DMS53 treated with DMSO at 0.1 percent for 48 hours (cell line): Measurements from ENCODE around the gene AQP2.

ENCODE experiments used
- DNase-seq: peaks from one replicate; lab custom pipeline; 2025; ENCODE audit not compliant: unreplicated experiment; lab: John Stamatoyannopoulos, UW

AQP2 gene

DNA sequence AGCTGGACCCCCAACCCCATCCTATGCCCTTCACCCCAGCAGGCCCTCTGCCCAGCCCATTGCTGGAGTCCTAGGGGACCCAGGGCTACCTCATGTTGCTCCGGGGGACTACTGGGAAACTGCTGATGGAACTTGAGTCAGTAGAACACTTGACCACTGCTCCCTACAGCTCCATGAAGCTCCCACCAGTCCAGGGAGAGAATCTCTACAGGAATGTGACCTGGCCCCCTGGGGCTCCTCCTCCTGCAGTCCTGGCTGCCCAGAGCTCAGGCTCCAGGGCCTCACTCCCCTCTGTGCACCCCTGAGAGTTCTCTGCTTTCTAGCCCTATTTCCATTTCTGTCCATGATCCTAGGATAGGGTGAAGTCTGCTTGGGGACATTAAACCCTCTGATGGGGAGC is 10.8 kb upstream of the AQP2 start:
- DNase-seq = no peak

DNA sequence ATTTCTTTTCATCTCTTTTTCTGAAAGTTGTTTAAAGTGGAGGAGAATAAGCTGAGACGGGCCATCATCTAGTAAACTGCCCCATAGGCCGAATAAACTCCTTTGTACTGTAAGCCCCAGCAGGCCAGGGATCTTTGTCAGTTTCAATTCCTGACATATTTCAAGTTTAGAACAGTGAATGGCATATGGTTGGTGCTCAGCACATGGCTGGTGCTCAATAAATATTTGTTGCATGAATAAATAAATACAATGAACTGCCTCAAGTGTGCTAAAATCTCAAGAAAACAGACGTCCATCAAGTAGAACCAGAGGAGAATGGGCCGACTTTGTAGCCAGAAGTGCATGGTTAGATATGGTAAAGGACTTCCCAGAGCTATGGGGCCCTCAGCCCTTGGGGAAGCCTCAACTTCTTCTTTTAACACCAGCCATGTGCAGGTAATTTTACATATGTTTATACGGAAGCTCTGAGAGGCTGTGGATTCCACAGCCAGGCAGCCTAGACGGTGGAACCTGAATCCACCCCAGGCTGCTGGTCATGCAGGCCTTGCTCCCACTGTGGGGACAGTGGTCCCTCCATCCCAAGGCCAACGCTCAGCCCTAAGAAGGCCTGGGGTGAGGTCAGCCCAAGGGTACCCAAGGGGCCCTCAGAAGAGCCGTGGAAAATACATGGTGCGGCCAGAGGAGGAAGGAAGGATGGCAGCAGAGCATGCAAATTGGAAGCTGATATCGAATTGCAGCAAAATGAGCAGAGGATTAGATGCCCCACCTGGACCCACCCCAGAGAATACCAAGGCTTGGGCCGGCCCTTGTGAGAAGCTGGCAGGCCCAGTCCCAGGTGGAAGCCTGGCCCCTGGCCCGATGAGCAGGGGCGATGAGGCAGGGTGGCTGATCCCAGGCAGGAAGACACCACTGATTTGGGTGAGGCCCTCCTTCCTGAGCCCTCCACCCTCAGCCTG is 8.7 kb upstream of the AQP2 start:
- DNase-seq = no peak

- no peak for DNase-seq
Observed at GRCh38 chr12:49942512-49942893, 8.0 kb upstream of the AQP2 start.

DNA sequence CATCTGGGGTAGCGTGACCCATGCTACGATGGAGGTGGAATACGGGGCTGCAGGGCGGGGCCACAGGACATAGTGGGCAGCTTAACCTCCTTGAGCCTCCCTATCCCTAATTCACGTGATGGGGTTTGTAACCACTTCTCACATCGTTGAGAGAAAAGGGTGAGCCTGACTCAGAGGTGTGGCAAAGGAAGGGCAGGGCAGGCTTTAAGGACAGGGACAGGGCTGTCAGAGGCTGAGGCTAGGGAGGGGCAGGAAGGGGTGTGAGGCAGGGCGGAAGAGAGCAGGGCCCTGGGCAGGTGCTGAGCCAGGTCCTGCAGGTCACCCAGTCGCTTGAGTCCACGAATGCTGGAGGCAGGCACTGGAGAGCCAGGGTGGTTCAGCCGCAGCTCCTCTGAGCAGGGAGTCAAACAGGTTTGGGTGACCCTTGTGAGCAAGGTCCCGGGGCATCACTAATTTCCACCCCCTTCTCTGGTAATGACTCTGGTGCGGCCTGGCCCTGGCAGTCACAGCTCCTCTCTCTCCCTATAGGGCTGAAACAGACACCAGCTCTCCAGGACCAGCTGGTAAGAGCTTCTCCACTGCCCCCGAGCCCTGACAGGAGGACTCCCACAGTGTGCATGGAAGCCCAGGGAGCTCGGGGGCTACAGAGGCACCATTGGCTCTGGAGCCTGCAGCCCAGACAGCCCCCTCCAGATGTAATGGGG is 7.5 kb upstream of the AQP2 start:
- DNase-seq = no peak

DNA sequence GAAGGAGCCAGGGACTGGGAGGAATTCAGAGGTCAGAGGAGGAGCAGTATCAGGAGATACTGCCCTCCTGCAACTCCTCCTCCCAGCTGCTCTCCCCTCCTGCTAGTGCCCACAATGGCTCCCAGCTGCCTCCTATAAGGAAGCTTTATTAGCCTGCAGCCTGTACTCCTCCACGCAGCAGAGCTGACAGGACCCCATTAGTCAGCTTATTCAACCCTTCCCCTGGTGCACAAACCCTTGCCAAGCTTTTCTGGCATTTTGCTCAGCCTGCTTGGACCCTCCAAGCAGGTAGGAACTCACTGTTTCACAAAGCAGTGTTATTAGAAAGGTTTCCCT is 6.9 kb upstream of the AQP2 start:
- no peak for DNase-seq

DNA sequence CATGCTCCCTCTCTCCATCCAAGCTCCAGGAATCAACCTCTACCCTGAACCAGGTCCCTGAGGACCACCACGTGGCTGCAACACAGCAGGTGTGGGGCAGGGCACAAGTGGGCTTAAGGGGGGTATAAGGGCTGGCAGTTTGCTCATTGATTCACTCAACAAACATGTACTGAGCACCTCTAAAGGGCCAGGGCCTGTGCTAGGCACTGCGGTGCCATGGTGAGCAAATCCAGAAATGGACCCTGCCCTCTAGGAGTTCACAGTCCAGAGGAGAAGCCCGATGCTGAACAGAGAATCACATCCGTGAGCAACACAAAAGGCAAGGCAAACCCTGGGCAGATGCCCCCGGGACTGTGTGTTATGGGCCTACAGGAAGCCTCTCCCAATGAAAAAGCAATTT is 6.5 kb upstream of the AQP2 start:
- DNase-seq = no peak

- DNase-seq = no peak
Observed at GRCh38 chr12:49944718-49945117, 5.8 kb upstream of the AQP2 start.

DNA sequence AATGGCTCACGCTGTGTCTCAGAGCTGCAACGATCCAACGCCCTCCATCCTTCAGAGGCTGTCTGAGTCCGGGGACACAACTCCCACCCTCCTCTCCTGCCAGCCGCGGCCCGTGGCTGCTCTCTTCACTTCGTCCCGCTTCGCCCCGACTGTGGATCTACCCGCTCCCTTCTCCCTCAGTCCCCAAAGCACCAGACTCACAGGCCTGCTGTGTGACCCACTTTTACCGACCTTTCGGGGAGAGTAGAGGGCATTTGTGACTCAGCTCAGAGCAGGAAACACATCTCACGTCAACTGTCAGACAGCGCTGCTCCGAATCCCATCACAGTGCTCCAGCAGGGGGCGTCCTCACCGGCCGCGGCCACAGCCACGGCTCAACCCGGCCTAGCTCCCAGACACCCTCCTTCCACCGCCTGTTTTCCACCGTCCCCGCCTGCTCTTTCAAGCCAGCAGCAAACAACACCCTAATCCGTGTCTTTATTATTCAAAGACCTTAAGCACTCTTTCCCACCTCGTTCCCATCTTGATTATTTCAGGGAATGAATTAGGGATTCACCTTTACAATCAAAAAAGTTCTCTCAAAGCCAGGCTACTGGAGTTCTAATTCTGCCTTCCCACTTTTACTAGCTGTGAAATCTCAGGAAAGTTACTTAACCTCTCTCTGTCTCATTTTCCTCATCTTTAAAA is 5.0 kb upstream of the AQP2 start:
- peak; percentile 68 for DNase-seq

DNA sequence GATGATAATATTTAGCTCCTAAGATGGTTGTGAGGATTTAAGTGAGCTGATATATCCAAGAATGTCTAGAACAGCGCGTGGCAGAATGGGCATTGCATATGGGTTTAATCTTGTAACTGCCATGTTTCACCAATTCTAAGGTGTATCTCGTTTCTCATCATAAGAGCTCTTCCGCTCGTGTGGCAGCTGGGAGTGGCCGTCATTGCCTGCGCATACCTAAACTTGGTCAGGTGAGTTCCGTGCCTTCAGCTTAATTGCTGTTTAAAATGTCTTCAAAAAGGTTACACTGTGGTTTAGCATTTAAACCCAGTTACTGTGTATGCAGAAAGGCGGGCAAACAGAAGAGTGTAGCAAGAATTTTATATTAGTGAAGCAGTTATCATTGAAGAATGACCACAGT is 4.5 kb upstream of the AQP2 start:
- DNase-seq = no peak

- no peak for DNase-seq
Observed at GRCh38 chr12:49946497-49946896, 4.0 kb upstream of the AQP2 start.

DNA sequence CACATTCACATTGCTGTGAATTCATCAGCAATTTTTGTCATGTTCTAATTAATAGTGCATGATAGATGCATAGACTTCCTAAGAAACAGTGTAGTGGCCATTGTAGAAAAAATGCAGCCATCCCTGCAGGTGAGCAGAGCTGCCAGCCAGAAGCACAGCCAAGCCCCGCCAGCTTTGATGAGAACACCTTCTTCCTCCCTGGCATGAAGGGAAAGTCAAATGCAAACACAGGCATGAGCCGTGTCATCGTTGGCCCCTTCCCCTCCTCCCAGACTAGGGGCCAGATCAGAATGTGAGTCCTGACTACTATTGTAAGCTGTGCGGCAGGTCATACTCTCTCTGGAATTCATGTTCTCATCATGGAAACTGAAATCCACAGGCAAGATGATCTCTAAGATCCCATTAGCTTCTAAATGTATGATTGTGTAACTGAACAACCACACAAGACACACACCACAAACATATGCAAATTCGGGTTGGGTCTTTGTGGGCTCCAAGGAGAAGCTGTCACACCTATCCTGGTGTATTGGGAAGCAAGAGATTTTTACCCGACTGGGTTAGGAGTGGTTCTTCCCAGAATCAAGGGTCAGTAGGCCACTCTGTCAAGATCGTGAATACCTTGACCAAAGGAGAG is 2.8 kb upstream of the AQP2 start:
- DNase-seq = no peak

DNA sequence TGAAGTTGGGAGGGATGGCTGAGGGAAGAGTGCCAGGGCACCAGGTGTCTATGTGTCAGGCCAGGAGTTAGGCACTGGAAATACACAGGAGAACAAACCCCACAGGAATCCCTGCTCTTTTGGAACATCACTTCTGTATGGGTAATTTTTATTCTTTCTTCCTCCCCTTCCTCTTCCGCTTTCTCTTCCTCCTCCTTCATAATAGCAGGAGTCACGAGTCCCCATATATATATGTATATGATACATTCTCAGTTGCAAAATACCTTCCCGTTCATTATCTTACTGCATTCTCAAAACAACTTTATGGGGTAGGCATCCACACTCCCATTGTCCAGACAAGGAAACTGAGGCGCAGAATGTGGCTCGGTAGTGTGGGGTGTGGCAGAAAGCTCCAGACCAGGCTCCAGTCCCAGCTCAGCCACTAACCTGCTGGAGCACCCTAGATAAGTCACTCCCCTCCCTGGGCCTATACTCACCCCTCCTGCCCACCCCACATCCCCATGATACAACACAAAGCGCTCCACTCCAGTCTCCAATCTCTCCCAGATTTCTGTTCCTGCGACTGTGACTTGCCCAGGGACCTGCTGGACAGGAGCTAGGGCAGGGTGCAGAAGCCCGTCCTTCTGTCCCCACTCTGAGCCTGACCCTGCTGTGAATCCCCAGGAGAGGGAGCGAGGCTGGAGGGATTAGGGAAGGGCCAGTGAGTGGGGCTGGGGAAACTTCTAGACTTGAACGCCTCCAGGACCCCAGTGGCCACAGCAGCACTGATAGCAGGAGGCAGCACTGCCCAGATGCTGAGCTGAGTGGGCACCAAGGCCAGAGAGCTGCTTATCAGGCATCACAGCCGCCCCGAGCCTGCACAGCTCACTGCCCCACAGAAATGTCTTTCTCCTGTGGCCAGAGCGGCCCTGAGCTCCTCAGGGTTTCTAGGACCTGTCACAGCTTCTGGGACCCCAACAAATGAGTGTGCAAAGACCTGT is 1.4 kb upstream of the AQP2 start:
- DNase-seq = no peak

GRCh38 chr12:49949866-49950265 is 671 bp upstream of the AQP2 start:
- no peak for DNase-seq

GRCh38 chr12:49951411-49952240 is 1.1 kb downstream of the AQP2 start:
- no peak for DNase-seq

DNA sequence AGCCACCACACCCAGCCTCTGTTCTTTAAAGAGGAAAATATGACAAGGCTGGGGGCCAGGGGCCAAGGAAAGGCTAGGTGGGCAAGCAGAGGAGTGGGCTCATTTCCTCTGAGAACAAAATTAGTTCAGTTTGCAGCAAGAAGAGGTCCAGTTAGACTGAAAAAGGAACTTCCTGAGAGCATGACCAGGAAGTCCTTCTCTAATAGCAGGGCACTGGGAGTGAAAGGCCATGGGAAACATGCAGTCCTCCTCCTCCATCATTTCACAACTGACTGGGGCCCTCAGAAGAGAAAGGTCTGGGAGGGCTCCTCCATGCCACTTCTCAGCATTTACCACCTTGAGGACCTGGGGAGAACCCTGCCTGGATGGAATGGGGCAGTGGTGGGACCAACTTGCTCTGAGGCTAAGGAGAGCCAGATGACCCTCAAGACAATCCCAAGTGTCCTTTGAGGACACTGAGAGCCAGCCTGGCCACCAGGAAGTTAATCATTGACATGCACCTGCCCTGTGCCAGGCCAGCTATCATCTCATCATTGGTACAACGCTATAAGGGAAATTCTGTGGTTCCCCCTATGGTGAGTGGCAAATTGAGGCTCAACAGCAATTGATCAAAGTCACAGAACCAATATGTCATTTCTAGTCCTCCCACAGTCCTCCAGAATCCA is 2.0 kb downstream of the AQP2 start:
- DNase-seq = no peak

DNA sequence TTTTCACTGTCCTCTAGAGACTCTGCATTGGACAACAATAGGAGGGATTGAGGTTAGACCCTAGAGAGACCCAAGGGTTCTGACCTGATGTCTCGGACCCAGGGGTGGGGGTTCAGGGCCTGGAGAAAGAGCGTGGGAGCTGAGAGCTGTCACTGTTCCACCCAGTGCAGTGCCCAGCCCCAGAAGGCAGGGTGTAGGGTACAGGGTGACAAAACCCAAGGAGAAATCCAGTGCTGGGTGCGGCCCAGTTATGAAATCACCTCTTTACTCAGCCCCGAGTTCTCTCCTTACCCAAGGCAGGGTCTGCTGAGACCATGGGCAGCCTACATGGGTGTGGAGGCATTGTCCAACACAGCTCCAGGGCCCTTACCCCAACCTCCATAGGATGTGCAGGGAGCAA is 2.6 kb downstream of the AQP2 start:
- DNase-seq = no peak

DNA sequence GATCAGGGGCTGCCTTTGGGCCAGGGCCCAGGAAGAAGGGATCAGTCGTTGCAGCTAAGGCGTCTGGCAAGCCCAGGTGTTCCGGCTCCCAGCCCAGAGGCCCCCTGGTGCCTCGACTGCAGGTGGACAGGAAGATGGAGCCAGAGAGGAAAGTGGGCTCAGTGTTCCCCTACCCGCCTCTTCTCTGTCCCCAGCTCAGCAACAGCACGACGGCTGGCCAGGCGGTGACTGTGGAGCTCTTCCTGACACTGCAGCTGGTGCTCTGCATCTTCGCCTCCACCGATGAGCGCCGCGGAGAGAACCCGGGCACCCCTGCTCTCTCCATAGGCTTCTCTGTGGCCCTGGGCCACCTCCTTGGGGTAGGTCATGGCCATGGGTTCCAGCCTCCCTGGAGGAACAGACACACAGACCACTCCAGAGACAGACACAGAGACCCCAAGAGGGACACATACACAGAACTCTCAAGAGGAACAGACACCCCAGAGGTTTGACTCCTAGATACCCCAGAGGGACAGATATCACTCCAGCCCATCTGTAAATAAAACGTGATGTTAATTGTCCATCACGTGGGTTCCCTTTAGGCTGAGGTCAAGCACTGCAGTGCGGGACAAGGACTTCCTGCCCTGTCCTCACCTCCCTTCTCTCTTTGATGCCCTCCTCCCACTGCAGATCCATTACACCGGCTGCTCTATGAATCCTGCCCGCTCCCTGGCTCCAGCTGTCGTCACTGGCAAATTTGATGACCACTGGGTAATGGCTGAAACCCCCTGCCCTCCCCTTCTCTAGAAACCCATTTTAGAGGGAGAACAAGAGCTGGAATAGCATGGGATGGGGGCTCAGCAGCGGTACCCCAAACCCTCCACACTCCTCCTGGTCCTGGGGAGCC is 3.7 kb downstream of the AQP2 start:
- DNase-seq = no peak
